PC-3 (cell line): ENCODE data around the gene SLC4A7. TPM values are rescaled to one million over a fixed set of nuclear protein-coding genes. Genes with fewer than 3 reads are reported as not detected.

ENCODE experiments used
- ATAC-seq: fragments of 200-7000 bp; cut with Tn5 transposase; 2 replicates; pipeline ENCODE4 v1.9.1; 2020; ENCODE audit warnings: mild to moderate bottlenecking, moderate library complexity
- BruUV-seq: library from RNA; stranded (reverse); fragments of 400-500 nt; replicated peaks from 2 replicates; lab custom pipeline; 2021; lab: Mats Ljungman, UMichigan
- CTCF ChIA-PET: fragments of 300-600 bp; sonication (Branson Sonifier 250); formaldehyde crosslinking; loops from one replicate; lab custom pipeline; 2022; ENCODE audit warnings: antibody characterized with exemption; lab: Charles Lee
- POLR2A ChIA-PET: fragments of 300-600 bp; sonication (Branson Sonifier 250); formaldehyde crosslinking; loops from one replicate; lab custom pipeline; 2022; ENCODE audit warnings: antibody characterized with exemption; ENCODE audit not compliant: unreplicated experiment; lab: Charles Lee
- DNase-seq: peaks from one replicate; pipeline ENCODE4 v3.0.0-alpha.2; 2015
- H2AFZ ChIP-seq: fragments of 300-600 bp; sonication (generic); 2 replicates; pipeline ENCODE4 v1.6.0; 2016; ENCODE audit warnings: antibody characterized with exemption, low read length
- H3F3A ChIP-seq: fragments of 300-600 bp; sonication (generic); one replicate; pipeline ENCODE4 v1.6.0; 2017; ENCODE audit warnings: antibody characterized with exemption, low read length, control low read depth, mild to moderate bottlenecking; ENCODE audit not compliant: unreplicated experiment
- H3K27ac ChIP-seq: fragments of 300-600 bp; sonication (generic); 2 replicates; pipeline ENCODE4 v1.5.1; 2016; ENCODE audit warnings: mild to moderate bottlenecking, low read length
- H3K27me3 ChIP-seq: fragments of 300-600 bp; sonication (generic); 2 replicates; pipeline ENCODE4 v1.6.1; 2016; ENCODE audit warnings: low read length, mixed read lengths
- H3K36me3 ChIP-seq: fragments of 300-600 bp; sonication (generic); 2 replicates; pipeline ENCODE4 v1.6.1; 2016; ENCODE audit warnings: low read depth, mixed run types, low read length, mixed read lengths
- H3K4me1 ChIP-seq: fragments of 300-600 bp; sonication (generic); 2 replicates; pipeline ENCODE4 v1.5.1; 2016; ENCODE audit warnings: low read length; ENCODE audit not compliant: insufficient read depth
- H3K4me2 ChIP-seq: fragments of 300-600 bp; sonication (generic); 2 replicates; pipeline ENCODE4 v1.6.0; 2016; ENCODE audit warnings: low read length
- H3K4me3 ChIP-seq: fragments of 300-600 bp; sonication (generic); 2 replicates; pipeline ENCODE4 v1.5.1; 2016; ENCODE audit warnings: mild to moderate bottlenecking, low read length, mixed read lengths
- H3K79me2 ChIP-seq: fragments of 300-600 bp; sonication (generic); 2 replicates; pipeline ENCODE4 v1.6.1; 2017; ENCODE audit warnings: low read length, mixed read lengths
- H3K9ac ChIP-seq: fragments of 300-600 bp; sonication (generic); 2 replicates; pipeline ENCODE4 v1.6.0; 2016; ENCODE audit warnings: mild to moderate bottlenecking, low read length
- H3K9me2 ChIP-seq: fragments of 300-600 bp; sonication (generic); replicated peaks from 2 replicates; pipeline ENCODE4 v1.6.1; 2016; ENCODE audit warnings: mixed run types, low read length, mixed read lengths
- H3K9me3 ChIP-seq: fragments of 300-600 bp; sonication (generic); 2 replicates; pipeline ENCODE4 v1.6.1; 2016; ENCODE audit warnings: low read length, mixed read lengths
- H4K20me1 ChIP-seq: fragments of 300-600 bp; sonication (generic); 2 replicates; pipeline ENCODE4 v1.6.1; 2016; ENCODE audit warnings: low read length, mixed read lengths
- EZH2 ChIP-seq: fragments of 300-600 bp; sonication (generic); IDR thresholded peaks from one replicate; pipeline ENCODE4 v1.6.1; 2017; ENCODE audit warnings: antibody characterized with exemption, mild to moderate bottlenecking, low read length; ENCODE audit not compliant: unreplicated experiment
- EZH2phosphoT487 ChIP-seq: fragments of 300-600 bp; sonication (generic); IDR thresholded peaks from 2 replicates; pipeline ENCODE4 v1.6.1; 2018; ENCODE audit warnings: mild to moderate bottlenecking, antibody characterized with exemption, low read length, borderline replicate concordance
- intact Hi-C: fragments of 100-400 bp; cut with micrococcal nuclease; formaldehyde crosslinking; loops from 2 replicates; pipeline ENCODE4 v1.9.0; 2023
- total RNA-seq: library from RNA; depleted of rRNA; stranded (reverse); fragments of >200 nt; gene quantifications from 2 replicates; pipeline ENCODE4 v1.2.3, GENCODE V29; 2014
- TF ChIP-seq, protein P1 (sequence below): fragments of 300-600 bp; sonication (generic); conservative IDR thresholded peaks from 2 replicates; pipeline ENCODE4 v1.5.1; 2017; ENCODE audit warnings: antibody characterized with exemption, low read depth, mild to moderate bottlenecking, low read length

Gene SLC4A7
- total RNA-seq, 1 experiment from 2014 or later = 56.0 TPM

GRCh38 chr3:27387625-27388024 lies 96.6 kb downstream of the SLC4A7 start:
- Histone ChIP-seq H4K20me1 (no peaks in the 10 kb centered on the region), H3K27ac (no peak overlapping the region), H3K4me1 (no peaks in the 10 kb centered on the region; the same call in 1 of the 2 replicates), H3K79me2 (no peaks in the 10 kb centered on the region), H2AFZ (no peak overlapping the region), H3K9me2 (no peaks in the 10 kb centered on the region), H3K4me3 (no peak overlapping the region), H3K9me3 (no peaks in the 10 kb centered on the region), H3K27me3 (no peaks in the 10 kb centered on the region), H3K36me3 (peaks cover 62% of the 10 kb centered on the region), H3K4me2 (no peak overlapping the region), H3F3A (peaks cover 6% of the 10 kb centered on the region), H3K9ac (no peak overlapping the region)
- no peak for TF ChIP-seq EZH2
- TF ChIP-seq, protein P1, sequence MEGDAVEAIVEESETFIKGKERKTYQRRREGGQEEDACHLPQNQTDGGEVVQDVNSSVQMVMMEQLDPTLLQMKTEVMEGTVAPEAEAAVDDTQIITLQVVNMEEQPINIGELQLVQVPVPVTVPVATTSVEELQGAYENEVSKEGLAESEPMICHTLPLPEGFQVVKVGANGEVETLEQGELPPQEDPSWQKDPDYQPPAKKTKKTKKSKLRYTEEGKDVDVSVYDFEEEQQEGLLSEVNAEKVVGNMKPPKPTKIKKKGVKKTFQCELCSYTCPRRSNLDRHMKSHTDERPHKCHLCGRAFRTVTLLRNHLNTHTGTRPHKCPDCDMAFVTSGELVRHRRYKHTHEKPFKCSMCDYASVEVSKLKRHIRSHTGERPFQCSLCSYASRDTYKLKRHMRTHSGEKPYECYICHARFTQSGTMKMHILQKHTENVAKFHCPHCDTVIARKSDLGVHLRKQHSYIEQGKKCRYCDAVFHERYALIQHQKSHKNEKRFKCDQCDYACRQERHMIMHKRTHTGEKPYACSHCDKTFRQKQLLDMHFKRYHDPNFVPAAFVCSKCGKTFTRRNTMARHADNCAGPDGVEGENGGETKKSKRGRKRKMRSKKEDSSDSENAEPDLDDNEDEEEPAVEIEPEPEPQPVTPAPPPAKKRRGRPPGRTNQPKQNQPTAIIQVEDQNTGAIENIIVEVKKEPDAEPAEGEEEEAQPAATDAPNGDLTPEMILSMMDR = no peak
- no peak for TF ChIP-seq EZH2phosphoT487
- CTCF ChIA-PET = no interaction called here
- no TSS peak for BruUV-seq
- intact Hi-C loops = no loop called here
- ATAC-seq (no peak), DNase-seq (no peak)
- POLR2A ChIA-PET = no interaction called here

DNA sequence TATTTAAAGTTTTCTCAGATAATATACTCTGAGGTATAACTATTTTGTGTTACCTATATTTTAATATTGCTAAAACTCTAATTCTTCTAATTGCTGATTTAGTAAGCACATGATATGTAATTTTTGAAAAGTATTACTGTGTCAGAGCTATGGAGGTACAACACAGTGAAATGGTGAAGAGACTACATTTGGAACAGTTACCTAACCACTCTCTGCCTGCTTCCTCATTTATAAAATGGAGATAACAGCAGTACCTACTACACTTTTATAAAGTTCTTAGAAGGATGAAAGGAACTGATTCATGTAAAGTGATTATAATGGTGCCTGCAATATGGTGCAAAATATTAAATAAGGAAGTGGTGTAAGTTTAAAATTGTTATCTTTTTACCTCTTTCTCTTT lies 98.7 kb downstream of the SLC4A7 start:
- CTCF ChIA-PET = no interaction called here
- H3K9me2 ChIP-seq = no peaks in the 10 kb centered on the region
- H3K4me3 ChIP-seq = no peak overlapping the region
- H3K36me3 ChIP-seq = peaks cover 54% of the 10 kb centered on the region
- H3K4me2 ChIP-seq = no peak overlapping the region
- TF ChIP-seq, protein P1 = no peak
- TF ChIP-seq EZH2phosphoT487 (no peak), EZH2 (no peak)
- H3K27me3 ChIP-seq = no peaks in the 10 kb centered on the region
- BruUV-seq = no TSS peak
- no peak overlapping the region for H2AFZ ChIP-seq
- no peak overlapping the region for H3K9ac ChIP-seq
- DNase-seq (no peak), ATAC-seq (no peak)
- POLR2A ChIA-PET = no interaction called here
- no peaks in the 10 kb centered on the region for H3K4me1 ChIP-seq
- intact Hi-C loops = no loop called here
- no peaks in the 10 kb centered on the region for H3K79me2 ChIP-seq
- H3K27ac ChIP-seq = no peak overlapping the region
- peaks cover 6% of the 10 kb centered on the region for H3F3A ChIP-seq
- H4K20me1 ChIP-seq = no peaks in the 10 kb centered on the region
- H3K9me3 ChIP-seq = no peaks in the 10 kb centered on the region

- no peak overlapping the region for H2AFZ ChIP-seq
- no peak overlapping the region for H3K4me3 ChIP-seq
- peaks cover 6% of the 10 kb centered on the region for H3F3A ChIP-seq
- H3K4me1 ChIP-seq = no peaks in the 10 kb centered on the region
- no peak for ATAC-seq
- DNase-seq = no peak
- intact Hi-C loops = no loop called here
- H3K36me3 ChIP-seq = peaks cover 50% of the 10 kb centered on the region
- TF ChIP-seq EZH2 (no peak), EZH2phosphoT487 (no peak)
- TF ChIP-seq, protein P1 = no peak
- H3K9me3 ChIP-seq = no peaks in the 10 kb centered on the region
- no peaks in the 10 kb centered on the region for H4K20me1 ChIP-seq
- no peak overlapping the region for H3K4me2 ChIP-seq
- H3K9ac ChIP-seq = no peak overlapping the region
- no peaks in the 10 kb centered on the region for H3K79me2 ChIP-seq
- no TSS peak for BruUV-seq
- POLR2A ChIA-PET = no interaction called here
- no peaks in the 10 kb centered on the region for H3K27me3 ChIP-seq
- no peaks in the 10 kb centered on the region for H3K9me2 ChIP-seq
- CTCF ChIA-PET = interaction anchor here (0.5 kb wide), 1 partner anchor 138 kb away, joined by 5 read pairs; no protein-coding TSS in a partner anchor
- H3K27ac ChIP-seq = no peak overlapping the region
Measured at GRCh38 chr3:27384191-27384590, 100.0 kb downstream of the SLC4A7 start.
